GM12865 (cell line): ENCODE measurements around the gene PPP5C.
"Not testable (repeated sequence)": the region's sequence is repeated elsewhere in the genome, so short reads cannot be mapped to it uniquely, and the experiment has no call there.

Source experiments
- DNase-seq: peaks from one replicate; pipeline ENCODE4 v3.0.0; 2010; ENCODE audit warnings: low read depth
- H3K4me3 ChIP-seq: 2 replicates; pipeline ENCODE4 v1.5.1; 2011; ENCODE audit warnings: mild to moderate bottlenecking, low read depth, low read length, control low read depth
- CTCF ChIP-seq: IDR thresholded peaks from 2 replicates; pipeline ENCODE4 v1.5.1; 2011; ENCODE audit warnings: low read length, control low read depth, low read depth, inconsistent platforms; ENCODE audit not compliant: insufficient read depth; ENCODE audit errors: missing control alignments

PPP5C gene

GRCh38 chr19:46319613-46320012, 27.3 kb upstream of the PPP5C start:
- TF ChIP-seq CTCF: no peak
- no peak overlapping the region for H3K4me3 ChIP-seq

GRCh38 chr19:46320559-46320958, 26.3 kb upstream of the PPP5C start:
- TF ChIP-seq CTCF: no peak
- no peak overlapping the region for H3K4me3 ChIP-seq
- no peak for DNase-seq

More at GRCh38 chr19:46319613-46320012, 27.3 kb upstream of the PPP5C start:
- no peak for DNase-seq

GRCh38 chr19:46321653-46322052, 25.2 kb upstream of the PPP5C start:
- no peak overlapping the region for H3K4me3 ChIP-seq
- TF ChIP-seq CTCF: no peak
- DNase-seq: no peak

- not testable (repeated sequence) for H3K4me3 ChIP-seq, DNase-seq
These were observed 23.7 kb upstream of the PPP5C start for GRCh38 chr19:46323227-46323626.

GRCh38 chr19:46324277-46324676, 22.6 kb upstream of the PPP5C start:
- H3K4me3 ChIP-seq: no peak overlapping the region
- no peak for DNase-seq
- TF ChIP-seq CTCF: no peak

GRCh38 chr19:46326608-46327007, 20.3 kb upstream of the PPP5C start:
- no peak overlapping the region for H3K4me3 ChIP-seq
- no peak for TF ChIP-seq CTCF
- no peak for DNase-seq

GRCh38 chr19:46328079-46328478, 18.8 kb upstream of the PPP5C start:
- no peak for TF ChIP-seq CTCF
- DNase-seq: no peak
- no peak overlapping the region for H3K4me3 ChIP-seq
